Endothelial cell of umbilical vein (primary cell): ENCODE data around the gene SLF2. TPM values are rescaled to one million over a fixed set of nuclear protein-coding genes. Genes with fewer than 3 reads are reported as not detected.

ENCODE experiments used
- BruUV-seq: library from RNA; stranded (reverse); fragments of 400-500 nt; replicated peaks from 2 replicates; lab custom pipeline; 2021; lab: Mats Ljungman, UMichigan
- CTCF ChIA-PET: fragments of 300-600, 350-600 bp; sonication (Branson Sonifier 250); formaldehyde crosslinking; loops from one replicate; lab custom pipeline; 2021; ENCODE audit warnings: antibody characterized with exemption, inconsistent platforms; lab: Charles Lee
- POLR2A ChIA-PET: fragments of 300-600, 350-600 bp; sonication (Branson Sonifier 250); formaldehyde crosslinking; loops from one replicate; lab custom pipeline; 2021; ENCODE audit warnings: antibody characterized with exemption, inconsistent platforms; lab: Charles Lee
- DNase-seq: peaks from one replicate; pipeline ENCODE4 v3.0.0-alpha.2; 2011; ENCODE audit warnings: low read depth, low spot score
- FAIRE-seq: peaks from 2 replicates; lab custom pipeline; 2011; peaks lifted over from hg19 to GRCh38; lab: Jason Lieb, UNC
- H2AFZ ChIP-seq: 2 replicates; pipeline ENCODE4 v1.6.0; 2012; ENCODE audit warnings: low read depth, low read length, control low read depth, inconsistent platforms
- H3K27ac ChIP-seq: 2 replicates; pipeline ENCODE4 v1.5.1; 2011; ENCODE audit warnings: low read depth, mild to moderate bottlenecking, control low read depth, low read length, moderate library complexity; ENCODE audit not compliant: insufficient read depth
- H3K27me3 ChIP-seq, 2 experiments: 2 replicates each; pipeline versions ENCODE4 v1.6.0 to v1.6.1; 2011; ENCODE audit warnings: low read length in 2 of 2, mixed read lengths in 1 of 2; ENCODE audit not compliant: control insufficient read depth in 2 of 2, insufficient read depth in 2 of 2
- H3K36me3 ChIP-seq, 2 experiments: 2 replicates in 1 of 2; 3 replicates in 1 of 2; pipeline ENCODE4 v1.5.1; 2011; ENCODE audit warnings: low read length in 2 of 2, mild to moderate bottlenecking in 1 of 2, moderate library complexity in 1 of 2; ENCODE audit not compliant: control insufficient read depth in 2 of 2, insufficient read depth in 2 of 2; ENCODE audit errors: extremely low read depth in 1 of 2
- H3K4me1 ChIP-seq: 3 replicates; pipeline ENCODE4 v1.5.1; 2011; ENCODE audit warnings: mild to moderate bottlenecking, low read length; ENCODE audit not compliant: control insufficient read depth, insufficient read depth; ENCODE audit errors: extremely low read depth
- H3K4me2 ChIP-seq: 2 replicates; pipeline ENCODE4 v1.6.1; 2011; ENCODE audit warnings: low read length, control low read depth, mixed read lengths; ENCODE audit not compliant: insufficient read depth
- H3K4me3 ChIP-seq, 3 experiments: fragments of 200-600 bp in 1 of 3; sonication (generic), shearing (Covaris generic) in 1 of 3; replicated peaks in 1 of 3; 2 replicates each; pipeline ENCODE4 v1.5.1; 2011 to 2016; ENCODE audit warnings: control low read depth in 3 of 3, low read length in 3 of 3, mild to moderate bottlenecking in 2 of 3, inconsistent platforms in 1 of 3, low read depth in 1 of 3, moderate library complexity in 1 of 3; ENCODE audit not compliant: insufficient read depth in 1 of 3
- H3K79me2 ChIP-seq: 2 replicates; pipeline ENCODE4 v1.6.0; 2012; ENCODE audit warnings: low read length, inconsistent platforms; ENCODE audit not compliant: control insufficient read depth, insufficient read depth
- H3K9ac ChIP-seq: replicated peaks from 2 replicates; pipeline ENCODE3; 2011; ENCODE audit warnings: low read length, control low read depth; ENCODE audit not compliant: insufficient read depth; ENCODE audit errors: extremely low read depth
- H3K9me1 ChIP-seq: replicated peaks from 3 replicates; pipeline ENCODE4 v1.6.0; 2011; ENCODE audit warnings: mild to moderate bottlenecking, low read length; ENCODE audit not compliant: control insufficient read depth, insufficient read depth; ENCODE audit errors: extremely low read depth
- H3K9me3 ChIP-seq: replicated peaks from 2 replicates; pipeline ENCODE4 v1.5.1; 2012; ENCODE audit warnings: low read length, inconsistent platforms; ENCODE audit not compliant: control insufficient read depth, insufficient read depth
- H4K20me1 ChIP-seq: replicated peaks from 2 replicates; pipeline ENCODE3; 2011; ENCODE audit warnings: mild to moderate bottlenecking, low read length; ENCODE audit not compliant: control insufficient read depth, insufficient read depth; ENCODE audit errors: extremely low read depth
- CTCF ChIP-seq, 2 donors: IDR thresholded peaks; 1 replicate in 1 of 2; 2 replicates in 1 of 2; pipeline ENCODE4 v1.5.1; 2011; ENCODE audit warnings: low read length in 2 of 2, mild to moderate bottlenecking in 2 of 2, moderate library complexity in 2 of 2, control low read depth in 1 of 2, inconsistent platforms in 1 of 2, low read depth in 1 of 2; ENCODE audit not compliant: insufficient read depth in 1 of 2; ENCODE audit errors: extremely low read depth in 1 of 2
- EZH2 ChIP-seq: IDR thresholded peaks from 2 replicates; pipeline ENCODE4 v1.6.1; 2012; ENCODE audit warnings: borderline replicate concordance, low read depth, mild to moderate bottlenecking, moderate library complexity, low read length, inconsistent platforms; ENCODE audit not compliant: severe bottlenecking
- FOS ChIP-seq: IDR thresholded peaks from 2 replicates; pipeline ENCODE4 v1.6.1; 2011; ENCODE audit warnings: mild to moderate bottlenecking, low read length, moderate library complexity, borderline replicate concordance; ENCODE audit not compliant: insufficient read depth
- GATA2 ChIP-seq: IDR thresholded peaks from 2 replicates; pipeline ENCODE4 v1.7.0; 2011; ENCODE audit warnings: low read depth, mild to moderate bottlenecking, moderate library complexity, mixed read lengths, low read length; ENCODE audit not compliant: insufficient read length, insufficient read depth
- JUN ChIP-seq: IDR thresholded peaks from 2 replicates; pipeline ENCODE4 v1.6.1; 2011; ENCODE audit warnings: borderline replicate concordance, low read depth; ENCODE audit not compliant: insufficient read length, insufficient read depth
- MYC ChIP-seq: IDR thresholded peaks from one replicate; pipeline ENCODE4 v1.6.1; 2011; ENCODE audit warnings: mild to moderate bottlenecking, low read depth, low read length
- POLR2A ChIP-seq: IDR thresholded peaks from 2 replicates; pipeline ENCODE4 v1.6.1; 2012; ENCODE audit warnings: low read depth, mild to moderate bottlenecking, control low read depth, low read length
- POLR2AphosphoS5 ChIP-seq: IDR thresholded peaks from 2 replicates; pipeline ENCODE4 v1.6.1; 2012; ENCODE audit warnings: low read depth, mild to moderate bottlenecking, control low read depth, low read length, moderate library complexity; ENCODE audit not compliant: insufficient read depth
- dilution Hi-C: fragments of 300-500 bp; cut with MboI; formaldehyde crosslinking; loops from one replicate; pipeline ENCODE4 v1.15.0; 2019; ENCODE audit warnings: low sequenced_read_pairs; ENCODE audit not compliant: extremely low pct_ligation_motif_present
- intact Hi-C: fragments of 100-400 bp; cut with micrococcal nuclease; formaldehyde crosslinking; loops from one replicate; pipeline ENCODE4 v1.10.0; 2022
- polyA plus RNA-seq, 4 experiments: library from polyadenylated mRNA; depleted of rRNA in 3 of 4; stranded (reverse) in 3 of 4; unstranded in 1 of 4; fragments of >200 nt; gene quantifications; 2 replicates each; pipeline versions ENCODE4 v1.2.1 to v1.2.3, GENCODE V29; 2011 to 2012; ENCODE audit warnings: missing spikeins in 1 of 4
- total RNA-seq: library from RNA; stranded (reverse); gene quantifications from 2 replicates; pipeline ENCODE4 v1.2.3, GENCODE V29; 2021
- TF ChIP-seq, protein P1 (sequence below): IDR thresholded peaks from 2 replicates; pipeline ENCODE4 v1.6.1; 2011; ENCODE audit not compliant: insufficient read depth, insufficient read length

SLF2 gene
- total and polyA plus RNA-seq, 2 donors (not counting 3 experiments of a cell fraction or from before 2014, with no cell fraction given): 7.5 to 35.5 TPM

DNA sequence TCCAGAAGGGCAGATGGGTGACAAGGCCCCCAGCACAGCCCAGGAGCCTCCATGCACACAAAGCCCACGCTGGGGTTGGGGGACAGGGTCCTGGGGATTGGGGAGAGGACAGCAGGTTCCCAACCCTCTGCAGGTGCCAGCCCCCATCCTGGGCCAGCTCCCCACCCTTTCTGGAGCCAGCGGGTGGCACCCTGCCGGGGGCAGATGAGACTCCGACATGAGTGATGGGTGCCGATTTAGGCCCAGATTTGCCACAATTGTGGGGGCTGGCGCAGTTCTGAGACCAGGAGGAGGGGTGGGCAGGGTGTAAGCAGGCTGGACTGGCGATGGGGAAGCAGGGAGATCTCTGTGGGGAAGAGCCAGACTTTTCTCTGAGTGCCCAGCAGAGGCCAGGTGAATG is 49.3 kb upstream of the SLF2 start:
- Histone ChIP-seq H3K27ac (no peak overlapping the region), H3K27me3 (peaks cover 14 to 22% of the 10 kb centered on the region in 2 experiments), H3K36me3 (no peaks in the 10 kb centered on the region), H3K4me2 (no peak overlapping the region), H3K4me1 (no peaks in the 10 kb centered on the region), H3K79me2 (no peaks in the 10 kb centered on the region), H3K4me3 (no peak overlapping the region), H2AFZ (no peak overlapping the region), H4K20me1 (no peaks in the 10 kb centered on the region), H3K9me1 (no peaks in the 10 kb centered on the region), H3K9ac (no peak overlapping the region), H3K9me3 (no peaks in the 10 kb centered on the region)
- CTCF ChIA-PET: no interaction called here
- POLR2A ChIA-PET: no interaction called here
- no peak for TF ChIP-seq MYC
- no peak for TF ChIP-seq POLR2A
- TF ChIP-seq CTCF (IDR thresholded peaks at IDR 0.05; ENCODE audit: extremely low read depth in 1 of 2, insufficient read depth in 1 of 2, low read depth in 1 of 2, low read length in 2 of 2): no peak
- TF ChIP-seq GATA2: no peak
- TF ChIP-seq, protein P1, sequence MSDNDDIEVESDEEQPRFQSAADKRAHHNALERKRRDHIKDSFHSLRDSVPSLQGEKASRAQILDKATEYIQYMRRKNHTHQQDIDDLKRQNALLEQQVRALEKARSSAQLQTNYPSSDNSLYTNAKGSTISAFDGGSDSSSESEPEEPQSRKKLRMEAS: no peak
- no peak for TF ChIP-seq JUN
- no peak for TF ChIP-seq POLR2AphosphoS5
- TF ChIP-seq EZH2: no peak
- no peak for TF ChIP-seq FOS
- intact Hi-C loops (no loop called here), dilution Hi-C loops (no loop called here)
- FAIRE-seq: no peak
- BruUV-seq: no TSS peak
- DNase-seq: no peak
